Progenitor cell of endocrine pancreas (in vitro differentiated cells): Measurements from ENCODE around the gene CRABP2. TPM values are rescaled to one million over a fixed set of nuclear protein-coding genes. Genes with fewer than 3 reads are reported as not detected.

ENCODE experiments used
- DNase-seq: peaks from one replicate; pipeline ENCODE4 v3.0.0; 2021; ENCODE audit warnings: low spot score; ENCODE audit not compliant: unreplicated experiment
- H3K27ac Mint-ChIP-seq: 2 replicates; pipeline ENCODE4 v1.8.0; 2021; ENCODE audit warnings: mild to moderate bottlenecking, moderate library complexity, mixed read lengths
- H3K27me3 Mint-ChIP-seq: 2 replicates; pipeline ENCODE4 v1.8.0; 2021; ENCODE audit warnings: mixed read lengths
- H3K36me3 Mint-ChIP-seq: 2 replicates; pipeline ENCODE4 v1.8.0; 2022; ENCODE audit warnings: mixed read lengths; ENCODE audit not compliant: insufficient read depth
- H3K4me1 Mint-ChIP-seq: 2 replicates; pipeline ENCODE4 v1.8.0; 2021; ENCODE audit warnings: low read depth, mixed read lengths
- H3K4me3 Mint-ChIP-seq: 2 replicates; pipeline ENCODE4 v1.8.0; 2021; ENCODE audit warnings: low read depth, mild to moderate bottlenecking, moderate library complexity, mixed read lengths
- H3K9me3 Mint-ChIP-seq: 2 replicates; pipeline ENCODE4 v1.8.0; 2021; ENCODE audit warnings: low read depth, mixed read lengths
- total RNA-seq: library from RNA; stranded (reverse); gene quantifications from 2 replicates; pipeline ENCODE4 v1.2.1, GENCODE V29; 2021
- TF ChIP-seq, protein P1 (sequence below): fragments of 200-600 bp; sonication (generic); IDR thresholded peaks from one replicate; pipeline ENCODE4 v1.5.0; 2021; ENCODE audit warnings: antibody characterized with exemption, mild to moderate bottlenecking; ENCODE audit not compliant: unreplicated experiment

The CRABP2 gene
- total RNA-seq, 1 donor from 2014 or later: 70.4 TPM

DNA sequence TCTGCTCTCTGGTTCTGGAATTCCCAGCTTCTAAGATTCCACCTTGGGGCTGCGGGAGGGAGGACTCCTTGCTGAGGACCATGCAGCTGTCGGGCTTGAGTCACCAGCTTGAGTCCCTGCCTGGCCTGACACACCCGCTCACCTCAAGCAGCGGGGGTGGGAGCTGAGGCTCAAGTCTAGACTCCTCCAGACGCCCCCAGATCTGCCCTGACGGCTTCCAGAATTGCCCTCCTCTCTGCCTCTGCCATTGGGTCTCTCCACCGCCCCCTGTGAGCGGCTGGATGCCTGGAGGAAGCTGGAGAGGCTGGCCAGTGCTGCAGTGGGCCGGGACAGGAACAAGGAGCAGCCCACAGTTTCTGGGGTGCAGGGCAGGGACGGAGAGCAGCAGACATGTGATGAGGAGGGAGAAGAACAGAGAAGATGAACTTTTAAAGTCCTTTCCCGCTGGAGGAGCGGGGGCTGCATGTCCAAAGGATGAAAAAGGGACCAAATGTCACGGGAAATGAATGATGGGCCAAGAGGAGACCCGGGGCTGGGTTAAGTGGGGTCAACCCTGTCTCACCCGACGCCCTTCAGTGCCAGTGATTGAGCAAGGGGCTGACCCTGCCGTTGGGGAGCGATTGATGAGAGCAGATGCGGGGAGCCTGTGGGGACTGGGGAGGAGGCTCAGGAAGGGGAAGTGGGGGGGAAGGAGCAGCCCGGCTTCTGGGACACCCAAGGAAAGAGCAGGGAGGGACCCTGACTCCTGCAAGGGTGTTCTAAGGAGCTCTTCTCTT lies 13.5 kb downstream of the CRABP2 start:
- H3K27me3 Mint-ChIP-seq: peaks cover 7% of the 10 kb centered on the region
- peak overlapping the region; percentile 54 for H3K4me3 Mint-ChIP-seq
- H3K4me1 Mint-ChIP-seq: peaks cover 43% of the 10 kb centered on the region
- H3K9me3 Mint-ChIP-seq: no peaks in the 10 kb centered on the region
- DNase-seq: no peak
- TF ChIP-seq, protein P1, sequence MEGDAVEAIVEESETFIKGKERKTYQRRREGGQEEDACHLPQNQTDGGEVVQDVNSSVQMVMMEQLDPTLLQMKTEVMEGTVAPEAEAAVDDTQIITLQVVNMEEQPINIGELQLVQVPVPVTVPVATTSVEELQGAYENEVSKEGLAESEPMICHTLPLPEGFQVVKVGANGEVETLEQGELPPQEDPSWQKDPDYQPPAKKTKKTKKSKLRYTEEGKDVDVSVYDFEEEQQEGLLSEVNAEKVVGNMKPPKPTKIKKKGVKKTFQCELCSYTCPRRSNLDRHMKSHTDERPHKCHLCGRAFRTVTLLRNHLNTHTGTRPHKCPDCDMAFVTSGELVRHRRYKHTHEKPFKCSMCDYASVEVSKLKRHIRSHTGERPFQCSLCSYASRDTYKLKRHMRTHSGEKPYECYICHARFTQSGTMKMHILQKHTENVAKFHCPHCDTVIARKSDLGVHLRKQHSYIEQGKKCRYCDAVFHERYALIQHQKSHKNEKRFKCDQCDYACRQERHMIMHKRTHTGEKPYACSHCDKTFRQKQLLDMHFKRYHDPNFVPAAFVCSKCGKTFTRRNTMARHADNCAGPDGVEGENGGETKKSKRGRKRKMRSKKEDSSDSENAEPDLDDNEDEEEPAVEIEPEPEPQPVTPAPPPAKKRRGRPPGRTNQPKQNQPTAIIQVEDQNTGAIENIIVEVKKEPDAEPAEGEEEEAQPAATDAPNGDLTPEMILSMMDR: peak; percentile 22
- H3K27ac Mint-ChIP-seq: peak overlapping the region; percentile 86
- H3K36me3 Mint-ChIP-seq: no peaks in the 10 kb centered on the region

DNA sequence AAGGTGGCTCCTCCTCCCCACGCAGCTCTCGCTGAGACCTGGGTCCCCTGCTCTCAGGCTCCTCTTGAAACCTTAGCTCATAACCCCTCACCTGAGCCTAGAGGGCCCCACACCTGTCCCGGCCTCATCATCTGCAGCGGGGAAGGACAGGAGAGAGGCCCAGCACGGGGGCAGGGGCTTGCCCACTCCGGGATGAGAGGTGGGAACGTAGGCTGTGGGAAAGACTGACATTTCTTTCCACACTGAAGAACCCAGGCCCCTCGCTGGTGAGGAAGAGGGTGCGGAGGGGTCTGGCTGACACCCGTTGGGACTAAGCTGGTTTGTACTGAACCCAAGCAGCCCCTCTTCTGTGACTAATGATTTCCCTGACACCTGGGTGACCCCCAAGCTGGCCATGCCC lies 14.2 kb downstream of the CRABP2 start:
- H3K27me3 Mint-ChIP-seq: peaks cover 4% of the 10 kb centered on the region
- peaks cover 42% of the 10 kb centered on the region for H3K4me1 Mint-ChIP-seq
- no peak overlapping the region for H3K4me3 Mint-ChIP-seq
- H3K9me3 Mint-ChIP-seq: no peaks in the 10 kb centered on the region
- TF ChIP-seq, protein P1: no peak
- DNase-seq: no peak
- H3K36me3 Mint-ChIP-seq: no peaks in the 10 kb centered on the region
- H3K27ac Mint-ChIP-seq: peak overlapping the region; percentile 76

DNA sequence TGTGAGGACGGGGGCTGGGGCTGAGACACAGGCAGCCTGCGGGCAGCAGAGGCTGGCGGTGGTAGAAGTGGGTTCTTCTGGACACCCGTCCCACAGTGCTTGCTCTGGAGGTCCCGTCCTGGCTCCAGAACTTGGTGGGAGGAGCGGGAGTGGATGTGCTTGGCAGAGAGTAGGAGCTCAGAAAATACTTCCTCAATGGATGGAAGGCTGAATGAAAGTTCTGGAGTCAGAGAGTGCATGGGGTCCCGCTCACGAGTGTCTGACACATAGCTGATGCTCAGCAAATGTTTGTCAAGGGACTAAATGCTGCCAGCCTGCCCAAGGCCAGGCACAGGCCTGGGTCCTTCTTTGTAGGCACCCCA lies 14.7 kb downstream of the CRABP2 start:
- Mint-ChIP-seq H3K27me3 (peaks cover 4% of the 10 kb centered on the region), H3K4me3 (peak overlapping the region; percentile 24), H3K27ac (peak overlapping the region; percentile 62), H3K36me3 (no peaks in the 10 kb centered on the region), H3K4me1 (peaks cover 42% of the 10 kb centered on the region), H3K9me3 (no peaks in the 10 kb centered on the region)
- TF ChIP-seq, protein P1: no peak
- no peak for DNase-seq

DNA sequence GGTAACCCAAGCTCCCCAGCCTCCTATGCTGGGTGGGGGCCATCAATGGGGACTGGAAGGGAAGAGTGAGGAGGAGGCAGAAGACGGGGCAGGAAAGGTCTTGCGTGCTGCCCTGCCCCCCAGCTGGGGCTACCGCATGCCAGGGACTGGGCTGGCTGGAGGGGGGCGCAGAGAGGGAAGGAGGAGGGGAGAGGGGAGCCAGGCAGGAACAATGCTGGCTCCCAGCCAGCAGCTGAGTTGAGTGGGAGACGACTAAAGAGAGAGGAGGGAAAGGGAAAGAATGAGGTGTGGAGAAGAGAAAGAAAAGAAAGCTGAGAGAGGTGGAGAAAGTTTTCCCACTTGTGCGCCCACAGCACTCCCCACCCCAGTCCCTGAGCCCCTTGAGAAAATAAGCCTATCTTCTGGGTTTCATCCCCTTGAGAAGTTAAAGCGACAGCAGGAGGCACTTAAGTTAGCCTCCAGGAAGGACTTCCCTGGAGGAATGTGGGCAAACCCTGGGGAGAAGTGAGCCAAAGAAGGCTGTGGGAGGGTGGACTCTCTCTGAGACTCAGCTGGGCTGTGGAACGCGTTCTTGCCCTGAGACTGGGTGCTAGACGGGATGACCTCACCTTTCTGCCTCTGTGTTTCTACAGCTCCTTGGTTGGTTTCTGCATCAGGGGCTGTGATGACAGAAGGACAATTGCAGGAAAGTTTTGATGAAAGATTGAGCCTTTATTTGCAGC lies 15.3 kb downstream of the CRABP2 start:
- Mint-ChIP-seq H3K27ac (peak overlapping the region; percentile 92), H3K36me3 (no peaks in the 10 kb centered on the region), H3K27me3 (peaks cover 4% of the 10 kb centered on the region), H3K4me1 (peaks cover 42% of the 10 kb centered on the region), H3K4me3 (peak overlapping the region; percentile 24), H3K9me3 (no peaks in the 10 kb centered on the region)
- TF ChIP-seq, protein P1: no peak
- DNase-seq: no peak

DNA sequence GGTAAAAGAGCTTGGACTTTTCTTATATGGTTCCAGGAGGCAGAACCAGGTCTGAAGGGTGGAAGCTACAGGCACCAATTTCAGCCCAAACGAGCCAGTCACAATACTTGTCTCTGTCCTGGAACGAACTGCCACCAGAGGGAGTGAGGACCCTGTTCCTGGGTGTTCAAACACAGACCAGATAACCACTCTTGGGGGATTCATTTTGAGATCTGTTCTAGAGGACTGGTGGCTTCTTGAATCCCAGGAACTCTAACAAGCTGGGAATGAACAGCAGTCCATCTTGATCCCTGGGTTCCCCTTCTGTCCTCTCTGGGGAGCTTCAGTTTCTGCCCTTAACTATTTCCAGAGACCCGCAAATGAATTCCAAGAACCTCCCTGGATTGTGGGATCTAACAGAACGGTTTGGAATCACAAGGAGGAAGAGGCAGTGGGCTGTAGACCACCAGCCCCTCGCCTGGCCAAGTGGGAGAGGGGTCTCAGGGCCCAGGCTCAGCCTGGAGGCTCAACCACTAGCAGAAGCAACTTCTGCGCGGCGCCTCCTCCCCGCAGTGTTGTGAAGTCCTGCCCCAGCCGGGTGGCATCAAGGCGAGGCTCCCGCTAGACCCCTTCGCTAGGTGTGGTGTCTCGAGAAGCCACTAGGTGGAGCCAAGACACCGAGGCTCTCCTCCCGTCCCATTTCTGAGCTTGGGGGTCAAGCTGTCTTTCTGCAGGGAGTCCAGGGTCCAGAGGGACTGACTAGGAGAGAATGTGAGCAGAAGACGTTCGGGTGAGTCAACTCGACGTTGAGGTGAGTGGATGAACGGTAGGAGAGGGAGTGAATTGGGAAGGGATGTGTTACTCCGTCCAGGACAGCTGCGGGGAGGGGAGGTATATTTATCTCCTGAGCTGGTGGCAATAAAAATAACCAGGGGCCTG lies 16.1 kb downstream of the CRABP2 start:
- TF ChIP-seq, protein P1: peak; percentile 79
- Mint-ChIP-seq H3K27ac (peak overlapping the region; percentile 92), H3K4me1 (peaks cover 38% of the 10 kb centered on the region), H3K36me3 (no peaks in the 10 kb centered on the region), H3K4me3 (peak overlapping the region; percentile 57), H3K9me3 (no peaks in the 10 kb centered on the region), H3K27me3 (peaks cover 8% of the 10 kb centered on the region)
- DNase-seq: peak; percentile 76
